Esophagus (tissue), 2 donors: ENCODE results near the gene GRK4. TPM values are rescaled to one million over a fixed set of nuclear protein-coding genes. Genes with fewer than 3 reads are reported as not detected.
A peak's percentile ranks its signal among the peaks of the same experiment; 100 is the strongest.

Experiments used
- H3K27ac ChIP-seq, 2 donors: one replicate each; pipeline ENCODE4 v1.5.1; 2013; ENCODE audit warnings: low read depth in 2 of 2, mild to moderate bottlenecking in 2 of 2, inconsistent platforms in 1 of 2, low read length in 1 of 2, moderate library complexity in 1 of 2
- H3K27me3 ChIP-seq, 2 donors: one replicate each; pipeline ENCODE4 v1.6.1; 2013; ENCODE audit warnings: low read length in 2 of 2, control low read depth in 1 of 2, mild to moderate bottlenecking in 1 of 2; ENCODE audit not compliant: insufficient read depth in 2 of 2, control insufficient read depth in 1 of 2
- H3K36me3 ChIP-seq, 2 donors: one replicate each; pipeline ENCODE4 v1.6.1; 2013; ENCODE audit warnings: low read length in 1 of 2; ENCODE audit not compliant: control insufficient read depth in 2 of 2, insufficient read depth in 2 of 2
- H3K4me1 ChIP-seq, 2 donors: one replicate each; pipeline ENCODE4 v1.6.1; 2013; ENCODE audit warnings: low read length in 1 of 2; ENCODE audit not compliant: control insufficient read depth in 2 of 2, insufficient read depth in 2 of 2
- H3K4me3 ChIP-seq, 2 donors: one replicate each; pipeline ENCODE4 v1.5.1; 2013; ENCODE audit warnings: low read length in 2 of 2, mild to moderate bottlenecking in 2 of 2, low read depth in 1 of 2, moderate library complexity in 1 of 2
- H3K9me3 ChIP-seq, 2 donors: one replicate each; pipeline ENCODE4 v1.6.1; 2013; ENCODE audit warnings: mild to moderate bottlenecking in 2 of 2, low read depth in 1 of 2, low read length in 1 of 2, moderate library complexity in 1 of 2; ENCODE audit not compliant: control insufficient read depth in 2 of 2, insufficient read depth in 1 of 2
- WGBS, 2 donors: extraction: QIAGEN DNeasy Blood & Tissue Kit; methylation state at CpG; one replicate each; pipeline ENCODE4 v1.1.7; 2013; 5-methylcytosine and 5-hydroxymethylcytosine counted together
- polyA plus RNA-seq, 2 donors: library from polyadenylated mRNA; stranded (reverse); fragments of 200-250 nt; gene quantifications; one replicate each; pipeline ENCODE4 v1.2.3, GENCODE V29; 2013
- donor health status: healthy with polysubstance abuse.
- donor health status: Bipolar disorder and iron deficiency.

GRK4 gene
- polyA plus RNA-seq, 2 donors = 1.2 to 1.7 TPM

DNA sequence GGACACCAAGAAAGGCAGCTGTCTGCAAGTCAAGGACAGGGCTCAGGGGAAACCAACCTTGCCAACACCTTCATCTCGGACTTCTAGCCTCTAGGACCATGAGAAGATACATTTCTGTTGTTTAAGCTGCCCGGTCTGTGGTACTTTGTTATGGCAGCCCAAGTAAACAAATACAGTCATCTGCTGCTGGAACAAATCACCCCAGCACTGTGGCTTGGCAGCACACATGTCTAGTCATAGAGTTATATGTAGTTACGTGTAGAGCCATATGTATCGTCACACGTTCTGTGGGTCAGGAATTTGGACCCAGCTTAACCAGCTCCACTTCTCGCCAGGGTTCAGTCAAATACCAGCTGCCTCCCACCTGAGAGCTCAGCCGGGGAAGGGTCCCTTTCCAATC, 108.4 kb downstream of the GRK4 start:
- Histone ChIP-seq H3K4me1 (peaks cover 0 to 5% of the 10 kb centered on the region in 2 donors), H3K9me3 (no peaks in the 10 kb centered on the region), H3K4me3 (no peak overlapping the region), H3K27me3 (no peaks in the 10 kb centered on the region), H3K36me3 (no peaks in the 10 kb centered on the region), H3K27ac (no peak overlapping the region)
- WGBS, 2 donors = 81 to 84% methylated on average over 7 of the region's 7 CpGs

DNA sequence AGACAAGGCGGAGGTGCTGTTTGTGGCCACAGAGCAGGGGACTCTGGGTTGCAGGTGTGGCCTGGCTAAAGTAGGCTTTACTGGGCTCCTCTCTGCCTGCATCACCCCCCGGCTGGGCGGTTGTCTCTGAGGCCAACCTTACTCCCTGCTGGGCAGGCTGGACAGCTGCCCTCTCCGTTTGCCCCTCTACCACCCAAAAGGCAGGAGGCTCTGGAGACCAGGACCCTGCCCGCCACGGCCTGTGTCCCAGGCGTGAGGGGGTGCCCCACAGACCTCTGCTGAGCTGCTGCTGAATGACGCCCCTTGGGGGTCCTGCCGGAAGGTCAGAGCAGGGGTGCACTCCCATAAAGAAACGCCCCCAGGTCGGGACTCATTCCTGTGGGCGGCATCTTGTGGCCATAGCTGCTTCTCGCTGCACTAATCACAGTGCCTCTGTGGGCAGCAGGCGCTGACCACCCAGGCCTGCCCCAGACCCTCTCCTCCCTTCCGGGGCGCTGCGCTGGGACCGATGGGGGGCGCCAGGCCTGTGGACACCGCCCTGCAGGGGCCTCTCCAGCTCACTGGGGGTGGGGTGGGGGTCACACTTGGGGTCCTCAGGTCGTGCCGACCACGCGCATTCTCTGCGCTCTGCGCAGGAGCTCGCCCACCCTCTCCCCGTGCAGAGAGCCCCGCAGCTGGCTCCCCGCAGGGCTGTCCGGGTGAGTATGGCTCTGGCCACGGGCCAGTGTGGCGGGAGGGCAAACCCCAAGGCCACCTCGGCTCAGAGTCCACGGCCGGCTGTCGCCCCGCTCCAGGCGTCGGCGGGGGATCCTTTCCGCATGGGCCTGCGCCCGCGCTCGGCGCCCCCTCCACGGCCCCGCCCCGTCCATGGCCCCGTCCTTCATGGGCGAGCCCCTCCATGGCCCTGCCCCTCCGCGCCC, 110.0 kb downstream of the GRK4 start:
- WGBS, 2 donors = 10 to 13% methylated on average over 44 to 54 of the region's 54 CpGs
- Histone ChIP-seq H3K9me3 (no peaks in the 10 kb centered on the region), H3K4me1 (peaks cover 0 to 5% of the 10 kb centered on the region in 2 donors), H3K27me3 (no peaks in the 10 kb centered on the region), H3K27ac (peak overlapping the region; percentile 66 to 76), H3K4me3 (peak overlapping the region; percentile 68 to 92), H3K36me3 (no peaks in the 10 kb centered on the region)

DNA sequence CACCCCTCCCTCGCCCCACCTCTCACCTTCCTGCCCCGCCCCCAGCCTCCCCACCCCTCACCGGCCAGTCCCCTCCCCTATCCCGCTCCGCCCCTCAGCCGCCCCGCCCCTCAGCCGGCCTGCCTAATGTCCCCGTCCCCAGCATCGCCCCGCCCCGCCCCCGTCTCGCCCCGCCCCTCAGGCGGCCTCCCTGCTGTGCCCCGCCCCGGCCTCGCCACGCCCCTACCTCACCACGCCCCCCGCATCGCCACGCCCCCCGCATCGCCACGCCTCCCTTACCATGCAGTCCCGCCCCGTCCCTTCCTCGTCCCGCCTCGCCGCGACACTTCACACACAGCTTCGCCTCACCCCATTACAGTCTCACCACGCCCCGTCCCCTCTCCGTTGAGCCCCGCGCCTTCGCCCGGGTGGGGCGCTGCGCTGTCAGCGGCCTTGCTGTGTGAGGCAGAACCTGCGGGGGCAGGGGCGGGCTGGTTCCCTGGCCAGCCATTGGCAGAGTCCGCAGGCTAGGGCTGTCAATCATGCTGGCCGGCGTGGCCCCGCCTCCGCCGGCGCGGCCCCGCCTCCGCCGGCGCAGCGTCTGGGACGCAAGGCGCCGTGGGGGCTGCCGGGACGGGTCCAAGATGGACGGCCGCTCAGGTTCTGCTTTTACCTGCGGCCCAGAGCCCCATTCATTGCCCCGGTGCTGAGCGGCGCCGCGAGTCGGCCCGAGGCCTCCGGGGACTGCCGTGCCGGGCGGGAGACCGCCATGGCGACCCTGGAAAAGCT, 110.9 kb downstream of the GRK4 start, which contains the start of the genes HTT and HTT-AS:
HTT (plus strand) TSS at position 604 of the 768 bp plus-strand sequence; CDS start at position 749, 145 bp downstream.
HTT-AS (minus strand) TSS at position 461 of the 768 bp plus-strand sequence.
- H3K4me3 ChIP-seq = peak within 1 kb of the TSS; percentile 92 to 98
- no peaks in the 10 kb centered on the region for H3K27me3 ChIP-seq
- H3K4me1 ChIP-seq = peaks cover 0 to 5% of the 10 kb centered on the region in 2 donors
- peak within 1 kb of the TSS; percentile 97 to 98 for H3K27ac ChIP-seq
- no peaks in the 10 kb centered on the region for H3K36me3 ChIP-seq
- H3K9me3 ChIP-seq = no peaks in the 10 kb centered on the region
- WGBS, 2 donors = 0 to 2% methylated on average over 42 to 80 of the region's 81 CpGs

DNA sequence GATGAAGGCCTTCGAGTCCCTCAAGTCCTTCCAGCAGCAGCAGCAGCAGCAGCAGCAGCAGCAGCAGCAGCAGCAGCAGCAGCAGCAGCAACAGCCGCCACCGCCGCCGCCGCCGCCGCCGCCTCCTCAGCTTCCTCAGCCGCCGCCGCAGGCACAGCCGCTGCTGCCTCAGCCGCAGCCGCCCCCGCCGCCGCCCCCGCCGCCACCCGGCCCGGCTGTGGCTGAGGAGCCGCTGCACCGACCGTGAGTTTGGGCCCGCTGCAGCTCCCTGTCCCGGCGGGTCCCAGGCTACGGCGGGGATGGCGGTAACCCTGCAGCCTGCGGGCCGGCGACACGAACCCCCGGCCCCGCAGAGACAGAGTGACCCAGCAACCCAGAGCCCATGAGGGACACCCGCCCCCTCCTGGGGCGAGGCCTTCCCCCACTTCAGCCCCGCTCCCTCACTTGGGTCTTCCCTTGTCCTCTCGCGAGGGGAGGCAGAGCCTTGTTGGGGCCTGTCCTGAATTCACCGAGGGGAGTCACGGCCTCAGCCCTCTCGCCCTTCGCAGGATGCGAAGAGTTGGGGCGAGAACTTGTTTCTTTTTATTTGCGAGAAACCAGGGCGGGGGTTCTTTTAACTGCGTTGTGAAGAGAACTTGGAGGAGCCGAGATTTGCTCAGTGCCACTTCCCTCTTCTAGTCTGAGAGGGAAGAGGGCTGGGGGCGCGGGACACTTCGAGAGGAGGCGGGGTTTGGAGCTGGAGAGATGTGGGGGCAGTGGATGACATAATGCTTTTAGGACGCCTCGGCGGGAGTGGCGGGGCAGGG, 111.7 kb downstream of the GRK4 start:
- peak overlapping the region; percentile 92 to 98 for H3K4me3 ChIP-seq
- H3K36me3 ChIP-seq = no peaks in the 10 kb centered on the region
- peaks cover 0 to 5% of the 10 kb centered on the region in 2 donors for H3K4me1 ChIP-seq
- 0% methylated on average over 36 to 60 of the region's 60 CpGs for WGBS, 2 donors
- H3K27me3 ChIP-seq = no peaks in the 10 kb centered on the region
- H3K9me3 ChIP-seq = no peaks in the 10 kb centered on the region
- peak overlapping the region; percentile 97 to 98 for H3K27ac ChIP-seq

DNA sequence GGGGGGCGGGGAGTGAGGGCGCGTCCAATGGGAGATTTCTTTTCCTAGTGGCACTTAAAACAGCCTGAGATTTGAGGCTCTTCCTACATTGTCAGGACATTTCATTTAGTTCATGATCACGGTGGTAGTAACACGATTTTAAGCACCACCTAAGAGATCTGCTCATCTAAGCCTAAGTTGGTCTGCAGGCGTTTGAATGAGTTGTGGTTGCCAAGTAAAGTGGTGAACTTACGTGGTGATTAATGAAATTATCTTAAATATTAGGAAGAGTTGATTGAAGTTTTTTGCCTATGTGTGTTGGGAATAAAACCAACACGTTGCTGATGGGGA, 112.2 kb downstream of the GRK4 start:
- peak overlapping the region; percentile 82 to 98 for H3K27ac ChIP-seq
- H3K27me3 ChIP-seq = no peaks in the 10 kb centered on the region
- no peaks in the 10 kb centered on the region for H3K36me3 ChIP-seq
- peak overlapping the region; percentile 92 to 98 for H3K4me3 ChIP-seq
- no peaks in the 10 kb centered on the region for H3K9me3 ChIP-seq
- peaks cover 0 to 5% of the 10 kb centered on the region in 2 donors for H3K4me1 ChIP-seq
- 1 to 2% methylated on average over 8 of the region's 8 CpGs for WGBS, 2 donors

DNA sequence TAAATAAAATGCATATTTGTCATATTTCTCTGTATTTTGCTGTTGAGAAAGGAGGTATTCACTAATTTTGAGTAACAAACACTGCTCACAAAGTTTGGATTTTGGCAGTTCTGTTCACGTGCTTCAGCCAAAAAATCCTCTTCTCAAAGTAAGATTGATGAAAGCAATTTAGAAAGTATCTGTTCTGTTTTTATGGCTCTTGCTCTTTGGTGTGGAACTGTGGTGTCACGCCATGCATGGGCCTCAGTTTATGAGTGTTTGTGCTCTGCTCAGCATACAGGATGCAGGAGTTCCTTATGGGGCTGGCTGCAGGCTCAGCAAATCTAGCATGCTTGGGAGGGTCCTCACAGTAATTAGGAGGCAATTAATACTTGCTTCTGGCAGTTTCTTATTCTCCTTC, 114.4 kb downstream of the GRK4 start:
- Histone ChIP-seq H3K36me3 (no peaks in the 10 kb centered on the region), H3K4me1 (peaks cover 2 to 5% of the 10 kb centered on the region in 2 donors), H3K27ac (no peak overlapping the region), H3K9me3 (no peaks in the 10 kb centered on the region), H3K27me3 (no peaks in the 10 kb centered on the region), H3K4me3 (no peak overlapping the region)
- 69 to 75% methylated on average over 2 of the region's 2 CpGs for WGBS, 2 donors

DNA sequence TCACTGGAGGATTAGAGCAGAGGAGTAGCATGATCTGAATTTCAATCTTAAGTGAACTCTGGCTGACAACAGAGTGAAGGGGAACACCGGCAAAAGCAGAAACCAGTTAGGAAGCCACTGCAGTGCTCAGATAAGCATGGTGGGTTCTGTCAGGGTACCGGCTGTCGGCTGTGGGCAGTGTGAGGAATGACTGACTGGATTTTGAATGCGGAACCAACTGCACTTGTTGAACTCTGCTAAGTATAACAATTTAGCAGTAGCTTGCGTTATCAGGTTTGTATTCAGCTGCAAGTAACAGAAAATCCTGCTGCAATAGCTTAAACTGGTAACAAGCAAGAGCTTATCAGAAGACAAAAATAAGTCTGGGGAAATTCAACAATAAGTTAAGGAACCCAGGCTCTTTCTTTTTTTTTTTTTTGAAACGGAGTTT, 116.3 kb downstream of the GRK4 start:
- Histone ChIP-seq H3K4me3 (no peak overlapping the region), H3K4me1 (peaks cover 0 to 2% of the 10 kb centered on the region in 2 donors), H3K36me3 (no peaks in the 10 kb centered on the region), H3K27ac (no peak overlapping the region), H3K27me3 (no peaks in the 10 kb centered on the region), H3K9me3 (no peaks in the 10 kb centered on the region)
- WGBS, 2 donors = 76 to 89% methylated on average over 6 of the region's 6 CpGs

DNA sequence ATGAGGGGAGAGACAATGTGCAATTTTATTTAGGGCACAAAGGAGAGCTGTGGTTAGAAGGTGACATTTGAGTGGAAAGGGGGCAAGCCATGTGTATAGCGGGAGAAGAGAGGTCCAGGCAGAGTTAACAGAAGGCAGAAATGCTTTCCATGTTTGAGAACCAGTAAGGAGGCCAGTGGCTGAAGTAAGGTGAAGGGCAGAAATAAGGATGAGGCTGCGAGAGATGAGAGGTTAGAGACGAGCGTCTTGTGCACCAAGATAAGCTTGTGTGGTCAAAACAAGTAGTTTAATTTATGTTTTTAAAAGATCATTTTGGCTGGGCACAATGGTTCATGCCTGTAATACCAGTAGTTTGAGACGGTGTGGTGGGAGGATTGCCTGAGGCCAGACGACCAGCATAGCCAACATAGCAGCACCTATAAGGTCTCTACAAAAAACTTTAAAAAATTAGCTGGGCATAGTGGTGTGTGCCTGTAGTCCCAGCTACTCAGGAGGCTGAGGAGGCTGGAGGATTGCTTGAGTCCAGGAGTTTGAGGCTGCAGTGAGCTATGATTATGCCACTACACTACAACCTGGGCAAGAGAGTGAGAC, 119.6 kb downstream of the GRK4 start:
- 80 to 83% methylated on average over 6 of the region's 6 CpGs for WGBS, 2 donors
- Histone ChIP-seq H3K4me1 (peaks cover 0 to 2% of the 10 kb centered on the region in 2 donors), H3K4me3 (no peak overlapping the region), H3K27ac (no peak overlapping the region), H3K9me3 (no peaks in the 10 kb centered on the region), H3K27me3 (no peaks in the 10 kb centered on the region), H3K36me3 (no peaks in the 10 kb centered on the region)

DNA sequence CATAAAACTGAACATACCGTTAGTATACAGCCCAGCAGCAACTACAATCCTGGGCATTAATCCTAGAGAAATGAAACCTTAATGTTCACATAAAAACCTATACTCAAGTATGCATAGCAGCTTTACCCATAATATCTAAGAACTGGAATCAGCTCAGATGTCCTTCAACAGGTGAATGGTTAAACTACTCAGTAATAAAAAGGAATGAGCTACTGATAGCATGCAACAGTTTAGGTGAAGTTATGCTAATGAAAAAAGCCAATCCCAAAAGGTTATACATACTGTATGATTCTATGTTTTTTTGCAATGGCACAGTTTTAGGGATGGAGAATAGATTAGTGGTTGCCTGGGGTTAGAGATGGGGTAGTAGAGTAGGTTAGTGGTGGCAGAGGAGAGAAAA, 120.4 kb downstream of the GRK4 start:
- 13 to 81% methylated on average over 1 of the region's 1 CpG for WGBS, 2 donors
- Histone ChIP-seq H3K4me3 (no peak overlapping the region), H3K9me3 (no peaks in the 10 kb centered on the region), H3K27me3 (no peaks in the 10 kb centered on the region), H3K27ac (no peak overlapping the region), H3K36me3 (no peaks in the 10 kb centered on the region), H3K4me1 (peaks cover 0 to 2% of the 10 kb centered on the region in 2 donors)
